ENCODE results near the gene ATP13A2. TPM values are rescaled to one million over a fixed set of nuclear protein-coding genes. Genes with fewer than 3 reads are reported as not detected.

The ATP13A2 gene
- total RNA-seq, 1 donor from 2014 or later: 18.8 TPM

GRCh38 chr1:16960560-16961296, 51.0 kb downstream of the ATP13A2 start:
- H3K9me3 ChIP-seq (ENCODE audit: low read depth): no peaks in the 10 kb centered on the region
- peaks cover 39% of the 10 kb centered on the region for H3F3A ChIP-seq (ENCODE audit: low read depth)
- no peaks in the 10 kb centered on the region for H3K27me3 ChIP-seq
- H3K79me2 ChIP-seq (ENCODE audit: low read depth): no peaks in the 10 kb centered on the region
- H3K27me3 Mint-ChIP-seq (ENCODE audit: insufficient read depth, low read depth): peaks cover 5% of the 10 kb centered on the region
- H3K36me3 Mint-ChIP-seq: peaks cover 11% of the 10 kb centered on the region
- H3K27ac ChIP-seq: no peak overlapping the region
- H3K4me1 ChIP-seq: no peaks in the 10 kb centered on the region
- no peaks in the 10 kb centered on the region for H4K20me1 ChIP-seq (ENCODE audit: low read depth)
- peak; percentile 96 for DNase-seq (ENCODE audit: low spot score)
- no peak overlapping the region for H3K27ac Mint-ChIP-seq
- H3K4me1 Mint-ChIP-seq: peaks cover 17% of the 10 kb centered on the region
- H3K9me3 Mint-ChIP-seq: no peaks in the 10 kb centered on the region
- peak overlapping the region; percentile 56 for H3K4me2 ChIP-seq
- peak overlapping the region; percentile 75 for H3K4me3 Mint-ChIP-seq
- H3K4me3 ChIP-seq: peak overlapping the region; percentile 38
- peak; percentile 76 for TF ChIP-seq CTCF (IDR thresholded peaks at IDR 0.05)
- no peak for TF ChIP-seq EZH2 (IDR thresholded peaks at IDR 0.05)
- TF ChIP-seq EZH2phosphoT487 (IDR thresholded peaks at IDR 0.05): no peak
- H3K36me3 ChIP-seq: no peaks in the 10 kb centered on the region
- H3K9ac ChIP-seq: no peak overlapping the region
- no peak overlapping the region for H2AFZ ChIP-seq (replicated peaks)

- Histone ChIP-seq H3K27me3 (no peaks in the 10 kb centered on the region), H3K79me2 (ENCODE audit: low read depth) (no peaks in the 10 kb centered on the region), H3K4me2 (no peak overlapping the region), H4K20me1 (ENCODE audit: low read depth) (no peaks in the 10 kb centered on the region), H2AFZ (replicated peaks) (no peak overlapping the region), H3K9me3 (ENCODE audit: low read depth) (no peaks in the 10 kb centered on the region), H3K27ac (no peak overlapping the region), H3K9ac (no peak overlapping the region), H3K4me1 (no peaks in the 10 kb centered on the region), H3K36me3 (no peaks in the 10 kb centered on the region), H3F3A (ENCODE audit: low read depth) (peaks cover 39% of the 10 kb centered on the region), H3K4me3 (no peak overlapping the region)
- DNase-seq (ENCODE audit: low spot score): no peak
- Mint-ChIP-seq H3K27ac (no peak overlapping the region), H3K4me1 (peaks cover 22% of the 10 kb centered on the region), H3K36me3 (peaks cover 5% of the 10 kb centered on the region), H3K9me3 (no peaks in the 10 kb centered on the region), H3K27me3 (ENCODE audit: insufficient read depth, low read depth) (peaks cover 5% of the 10 kb centered on the region), H3K4me3 (no peak overlapping the region)
- no peak for TF ChIP-seq EZH2phosphoT487 (IDR thresholded peaks at IDR 0.05)
- no peak for TF ChIP-seq EZH2 (IDR thresholded peaks at IDR 0.05)
- TF ChIP-seq CTCF (IDR thresholded peaks at IDR 0.05): no peak
These were observed 53.3 kb downstream of the ATP13A2 start for GRCh38 chr1:16958475-16958874.

GRCh38 chr1:16957731-16958130, 54.0 kb downstream of the ATP13A2 start:
- TF ChIP-seq CTCF (IDR thresholded peaks at IDR 0.05) (no peak), EZH2 (IDR thresholded peaks at IDR 0.05) (no peak), EZH2phosphoT487 (IDR thresholded peaks at IDR 0.05) (no peak)
- DNase-seq (ENCODE audit: low spot score): no peak
- Histone ChIP-seq H4K20me1 (ENCODE audit: low read depth) (no peaks in the 10 kb centered on the region), H3K9ac (no peak overlapping the region), H3K9me3 (ENCODE audit: low read depth) (no peaks in the 10 kb centered on the region), H3F3A (ENCODE audit: low read depth) (peaks cover 31% of the 10 kb centered on the region), H3K36me3 (no peaks in the 10 kb centered on the region), H3K4me2 (no peak overlapping the region), H3K79me2 (ENCODE audit: low read depth) (no peaks in the 10 kb centered on the region), H3K27ac (no peak overlapping the region), H3K4me1 (no peaks in the 10 kb centered on the region), H2AFZ (replicated peaks) (no peak overlapping the region), H3K4me3 (no peak overlapping the region), H3K27me3 (no peaks in the 10 kb centered on the region)
- H3K9me3 Mint-ChIP-seq: no peaks in the 10 kb centered on the region
- H3K4me1 Mint-ChIP-seq: peaks cover 25% of the 10 kb centered on the region
- peaks cover 5% of the 10 kb centered on the region for H3K27me3 Mint-ChIP-seq (ENCODE audit: insufficient read depth, low read depth)
- peaks cover 5% of the 10 kb centered on the region for H3K36me3 Mint-ChIP-seq
- no peak overlapping the region for H3K4me3 Mint-ChIP-seq
- no peak overlapping the region for H3K27ac Mint-ChIP-seq

Measured in neural progenitor cell (in vitro differentiated cells).